Activated CD4-positive, alpha-beta T cell treated with anti-CD3 and anti-CD28 coated beads, Interleukin-2, amount 10 ng/mL, durations not matched to agents 24 days and 14 days (primary cell): ENCODE results near the gene DLGAP5. TPM values are rescaled to one million over a fixed set of nuclear protein-coding genes. Genes with fewer than 3 reads are reported as not detected.

Experiments used
- DNase-seq: peaks from one replicate; pipeline ENCODE4 v3.0.0; 2022
- H3K27ac Mint-ChIP-seq: one replicate; pipeline ENCODE4 v1.8.0; 2022; ENCODE audit warnings: mild to moderate bottlenecking, mixed read lengths
- H3K27me3 Mint-ChIP-seq: one replicate; pipeline ENCODE4 v1.8.0; 2022; ENCODE audit warnings: mixed read lengths
- H3K36me3 Mint-ChIP-seq: one replicate; pipeline ENCODE4 v1.8.0; 2022; ENCODE audit warnings: low read depth, mild to moderate bottlenecking, mixed read lengths
- H3K4me1 Mint-ChIP-seq: one replicate; pipeline ENCODE4 v1.8.0; 2021; ENCODE audit warnings: mixed read lengths
- H3K4me3 Mint-ChIP-seq: one replicate; pipeline ENCODE4 v1.8.0; 2022; ENCODE audit warnings: mild to moderate bottlenecking, moderate library complexity, mixed read lengths
- H3K9me3 Mint-ChIP-seq: one replicate; pipeline ENCODE4 v1.8.0; 2021; ENCODE audit warnings: mixed read lengths
- intact Hi-C: fragments of 100-400 bp; cut with micrococcal nuclease; formaldehyde crosslinking; loops from one replicate; pipeline ENCODE4 v1.15.1; 2023
- total RNA-seq: library from RNA; stranded (reverse); gene quantifications from 2 replicates; pipeline ENCODE4 v1.2.3, GENCODE V29; 2022

The DLGAP5 gene
- total RNA-seq, 1 donor from 2014 or later = 28.7 TPM

DNA sequence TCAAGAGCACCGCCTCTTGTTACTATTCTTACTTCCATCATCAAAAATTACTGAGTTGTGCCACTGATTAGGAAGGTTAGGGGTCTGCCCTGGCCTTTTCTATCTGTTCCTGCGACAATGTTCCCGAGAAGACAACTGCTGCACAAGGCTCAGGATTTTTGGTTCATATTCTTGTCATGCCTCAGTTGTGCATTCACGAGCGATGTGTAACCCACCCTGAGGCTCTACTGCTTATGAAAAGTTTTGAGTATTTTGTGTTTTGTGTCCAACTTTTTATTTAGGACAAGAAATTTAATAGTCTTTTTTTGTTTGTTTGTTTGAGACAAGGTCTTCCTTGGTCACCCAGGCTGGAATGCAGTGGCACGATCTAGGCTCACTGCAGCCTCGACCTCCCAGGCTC is 85.4 kb downstream of the DLGAP5 start:
- intact Hi-C loops = loop anchor here (10.0 kb wide), 3 partner anchors 169 to 329 kb away; partner anchors contain the start of gene FBXO34
- H3K4me3 Mint-ChIP-seq = no peak overlapping the region
- no peak for DNase-seq
- H3K27ac Mint-ChIP-seq = no peak overlapping the region
- peaks cover 12% of the 10 kb centered on the region for H3K36me3 Mint-ChIP-seq
- peaks cover 12% of the 10 kb centered on the region for H3K9me3 Mint-ChIP-seq
- peaks cover 39% of the 10 kb centered on the region for H3K4me1 Mint-ChIP-seq
- no peaks in the 10 kb centered on the region for H3K27me3 Mint-ChIP-seq

DNA sequence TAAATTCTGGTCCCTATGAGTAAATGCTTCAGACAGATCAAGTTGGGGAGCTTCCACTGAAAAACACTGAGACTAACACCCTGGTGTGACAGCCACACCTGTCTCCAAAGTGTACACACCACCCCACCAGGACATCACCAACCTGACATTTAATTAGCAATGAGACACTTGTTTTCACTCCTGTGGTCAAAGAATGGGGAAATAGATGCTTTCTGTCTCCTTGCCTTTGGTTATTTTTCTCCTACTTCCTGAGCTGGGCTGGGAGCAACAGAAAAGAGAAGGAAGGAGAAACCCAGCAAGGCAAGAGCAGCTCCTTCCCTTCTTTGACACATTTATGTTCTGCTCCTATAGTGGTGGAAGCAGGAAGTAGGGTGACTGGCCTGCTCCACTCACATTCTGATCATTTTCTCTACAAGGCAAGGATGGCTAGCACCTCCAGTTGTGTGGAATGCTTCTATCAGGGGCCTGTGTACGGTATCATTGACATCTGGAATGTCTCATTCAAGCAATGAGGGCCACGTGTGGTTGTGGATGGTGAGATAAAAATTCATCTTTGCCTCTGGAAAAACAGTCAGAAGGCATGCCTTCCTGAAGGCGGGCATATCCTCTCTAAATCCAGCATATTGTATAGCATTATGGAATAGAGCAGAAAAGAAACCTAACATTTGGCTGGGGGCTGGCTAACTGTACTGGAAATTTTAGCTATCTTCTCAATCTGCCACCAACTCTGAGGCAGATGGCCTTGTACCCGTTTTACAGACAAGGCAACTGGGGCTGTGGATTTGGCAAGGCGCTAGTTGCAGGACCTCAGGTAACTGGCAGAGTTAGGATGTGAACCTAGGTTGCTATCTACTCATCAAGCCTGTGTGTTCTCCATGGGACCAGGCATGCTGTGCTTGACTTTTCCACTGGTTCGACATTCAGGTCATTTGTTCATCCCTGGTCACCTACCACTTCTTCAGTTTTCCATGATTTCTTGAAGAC is 87.1 kb downstream of the DLGAP5 start:
- H3K36me3 Mint-ChIP-seq = peaks cover 12% of the 10 kb centered on the region
- H3K27ac Mint-ChIP-seq = peak overlapping the region; percentile 94
- peaks cover 45% of the 10 kb centered on the region for H3K4me1 Mint-ChIP-seq
- peaks cover 12% of the 10 kb centered on the region for H3K9me3 Mint-ChIP-seq
- intact Hi-C loops = loop anchor here (1.0 to 10.0 kb wide), 5 partner anchors 25 to 331 kb away; partner anchors contain the start of genes FBXO34, LGALS3 and MAPK1IP1L
- no peaks in the 10 kb centered on the region for H3K27me3 Mint-ChIP-seq
- H3K4me3 Mint-ChIP-seq = peak overlapping the region; percentile 73
- no peak for DNase-seq

DNA sequence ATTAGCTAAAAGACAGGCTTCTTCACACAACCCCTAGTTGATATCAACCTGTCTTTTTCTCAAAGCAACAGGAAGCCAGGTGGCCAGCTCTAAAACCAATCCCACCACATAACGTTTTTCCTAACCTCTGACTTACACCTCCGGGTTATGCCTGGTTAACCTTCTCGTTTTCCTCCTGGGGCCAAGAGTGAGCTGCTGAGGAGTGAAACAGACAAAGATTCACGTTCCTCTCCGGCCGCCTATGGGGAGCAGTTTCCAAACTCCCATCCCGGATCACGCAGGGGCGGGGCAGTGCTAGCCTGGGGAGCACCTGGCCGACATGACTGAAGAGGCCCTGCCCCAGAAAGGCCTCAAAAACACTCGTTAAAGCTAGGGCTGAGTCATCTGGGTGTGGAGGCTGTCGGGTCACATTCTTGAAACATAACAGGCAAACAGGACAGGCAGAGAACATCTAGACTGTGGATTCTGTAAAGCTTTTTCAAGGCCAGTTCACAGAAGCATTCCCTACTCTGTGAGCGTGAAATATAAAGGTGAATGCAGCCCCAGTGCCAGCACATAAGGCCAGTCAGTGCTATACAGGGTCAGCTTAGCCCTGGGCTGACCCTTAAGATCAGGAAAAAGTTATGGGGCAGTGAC is 88.3 kb downstream of the DLGAP5 start:
- Mint-ChIP-seq H3K27ac (peak overlapping the region; percentile 94), H3K27me3 (no peaks in the 10 kb centered on the region), H3K4me1 (peaks cover 47% of the 10 kb centered on the region), H3K4me3 (peak overlapping the region; percentile 73), H3K36me3 (peaks cover 17% of the 10 kb centered on the region), H3K9me3 (peaks cover 12% of the 10 kb centered on the region)
- intact Hi-C loops = loop anchor here (1.0 to 10.0 kb wide), 5 partner anchors 26 to 332 kb away; partner anchors contain the start of genes FBXO34, LGALS3 and MAPK1IP1L
- DNase-seq = peak; percentile 83

DNA sequence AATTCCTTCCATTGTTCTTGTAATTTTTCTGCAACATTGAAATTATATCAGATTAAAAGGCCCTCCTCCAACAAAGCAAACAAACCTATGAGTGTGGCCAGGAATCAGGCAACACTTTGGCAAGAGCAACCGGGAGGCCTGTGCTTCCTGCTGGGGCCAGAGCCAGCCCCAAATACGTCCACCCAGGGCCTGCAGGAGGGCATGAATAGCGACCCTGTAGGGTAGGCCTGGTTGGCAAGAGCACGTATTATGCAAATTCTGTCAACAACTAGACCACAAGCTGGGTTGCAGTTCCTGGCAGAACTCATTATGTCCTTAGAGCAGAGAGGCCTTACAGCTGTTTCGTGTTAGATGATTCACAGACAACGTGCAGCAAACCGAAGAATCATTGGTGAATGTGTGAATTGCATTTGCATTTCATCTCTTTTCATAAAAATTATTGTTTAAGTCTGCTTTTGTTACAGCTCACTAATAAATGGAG is 89.2 kb downstream of the DLGAP5 start:
- H3K36me3 Mint-ChIP-seq = peaks cover 17% of the 10 kb centered on the region
- H3K4me1 Mint-ChIP-seq = peaks cover 46% of the 10 kb centered on the region
- H3K27ac Mint-ChIP-seq = peak overlapping the region; percentile 94
- intact Hi-C loops = loop anchor here (2.0 to 10.0 kb wide), 4 partner anchors 51 to 333 kb away; partner anchors contain the start of genes FBXO34 and MAPK1IP1L
- H3K27me3 Mint-ChIP-seq = no peaks in the 10 kb centered on the region
- DNase-seq = peak; percentile 84
- peaks cover 12% of the 10 kb centered on the region for H3K9me3 Mint-ChIP-seq
- peak overlapping the region; percentile 73 for H3K4me3 Mint-ChIP-seq

DNA sequence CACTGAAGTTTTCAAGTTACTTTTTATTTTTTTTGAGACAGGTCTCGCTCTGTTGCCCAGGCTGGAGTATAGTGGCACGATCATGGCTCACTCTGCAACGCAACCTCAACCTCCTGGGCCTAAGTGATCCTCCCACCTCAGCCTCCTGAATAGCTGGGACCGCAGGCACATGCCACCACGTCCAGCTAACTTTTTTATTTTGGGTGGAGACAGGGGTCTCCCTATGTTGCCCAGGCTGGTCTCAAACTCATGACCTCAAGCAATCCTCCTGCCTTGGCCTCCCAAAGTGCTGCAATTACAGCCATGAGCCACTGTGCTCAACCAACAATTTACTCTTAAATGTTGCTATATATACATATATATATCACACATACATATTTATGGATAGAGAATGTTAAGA is 89.7 kb downstream of the DLGAP5 start:
- peaks cover 49% of the 10 kb centered on the region for H3K4me1 Mint-ChIP-seq
- intact Hi-C loops = loop anchor here (2.0 to 10.0 kb wide), 4 partner anchors 51 to 333 kb away; partner anchors contain the start of genes FBXO34 and MAPK1IP1L
- H3K27me3 Mint-ChIP-seq = no peaks in the 10 kb centered on the region
- peaks cover 17% of the 10 kb centered on the region for H3K36me3 Mint-ChIP-seq
- H3K27ac Mint-ChIP-seq = peak overlapping the region; percentile 49
- H3K4me3 Mint-ChIP-seq = no peak overlapping the region
- H3K9me3 Mint-ChIP-seq = peaks cover 12% of the 10 kb centered on the region
- DNase-seq = no peak

DNA sequence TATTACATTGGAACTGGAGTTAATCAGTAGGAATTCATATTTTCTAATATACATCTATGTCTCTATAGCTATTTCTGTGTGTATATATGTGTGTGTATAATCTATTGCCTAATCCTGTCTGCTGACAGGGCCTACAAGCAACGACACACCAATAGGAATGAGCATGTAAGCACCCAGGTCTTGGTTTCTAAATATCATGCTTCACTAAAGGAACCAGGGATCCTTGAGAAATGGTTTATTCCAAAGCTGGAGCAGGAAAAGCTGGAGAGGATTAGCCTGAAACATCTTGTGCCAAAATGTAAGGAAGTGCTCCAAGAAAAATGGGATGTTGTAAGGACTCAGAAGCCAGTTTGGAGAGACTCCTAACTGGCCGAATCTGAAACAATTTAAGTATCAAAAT is 91.6 kb downstream of the DLGAP5 start:
- peaks cover 8% of the 10 kb centered on the region for H3K9me3 Mint-ChIP-seq

DNA sequence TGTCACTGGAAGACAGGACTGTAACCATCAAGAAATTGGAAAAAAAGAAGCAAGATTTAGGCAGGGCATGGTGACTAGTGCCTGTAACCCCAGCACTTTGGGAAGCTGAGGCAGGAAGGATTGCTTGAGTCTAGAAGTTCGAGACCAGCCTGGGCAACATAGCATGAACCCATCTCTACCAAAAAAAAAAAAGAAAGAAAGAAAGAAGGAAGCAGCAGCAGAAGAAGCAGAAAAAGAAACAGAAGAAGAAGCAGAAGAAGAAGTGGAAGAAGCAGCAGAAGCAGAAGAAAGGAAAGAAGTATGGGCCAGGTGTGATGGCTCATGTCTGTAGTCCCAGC is 92.9 kb downstream of the DLGAP5 start:
- Mint-ChIP-seq H3K4me3 (peak overlapping the region; percentile 41), H3K9me3 (no peaks in the 10 kb centered on the region), H3K27me3 (no peaks in the 10 kb centered on the region), H3K36me3 (peaks cover 4% of the 10 kb centered on the region), H3K4me1 (peaks cover 41% of the 10 kb centered on the region), H3K27ac (peak overlapping the region; percentile 88)
- DNase-seq = no peak
- intact Hi-C loops = no loop called here

More for the DNA sequence above, 91.6 kb downstream of the DLGAP5 start:
- H3K4me3 Mint-ChIP-seq = no peak overlapping the region
- H3K36me3 Mint-ChIP-seq = peaks cover 14% of the 10 kb centered on the region
- peaks cover 49% of the 10 kb centered on the region for H3K4me1 Mint-ChIP-seq
- DNase-seq = no peak
- intact Hi-C loops = loop anchor here (10.0 kb wide), 3 partner anchors 175 to 335 kb away; partner anchors contain the start of gene FBXO34
- H3K27me3 Mint-ChIP-seq = no peaks in the 10 kb centered on the region
- peak overlapping the region; percentile 17 for H3K27ac Mint-ChIP-seq

Other genes with a start within 250 kb of the DLGAP5 start
- 60.7 and 63.0 TPM in 2 replicates for gene WDHD1, start 164.5 kb downstream of the DLGAP5 start, total RNA-seq
- gene SOCS4, start 164.3 kb downstream of the DLGAP5 start, total RNA-seq = 36.4 and 39.6 TPM in 2 replicates
- gene MAPK1IP1L, start 139.9 kb downstream of the DLGAP5 start, total RNA-seq = 142 and 144 TPM in 2 replicates
- gene LGALS3, start 62.3 kb downstream of the DLGAP5 start, total RNA-seq = 11.1 and 12.2 TPM in 2 replicates
- gene FBXO34, start 79.8 kb upstream of the DLGAP5 start, total RNA-seq = 25.3 and 26.2 TPM in 2 replicates
- 4.9 and 5.8 TPM in 2 replicates for gene ATG14, start 220.2 kb upstream of the DLGAP5 start, total RNA-seq
- gene TBPL2, start 249.0 kb upstream of the DLGAP5 start, total RNA-seq = not detected in 2 replicates